MCF 10A (cell line): ENCODE data around the gene FN3K. TPM values are rescaled to one million over a fixed set of nuclear protein-coding genes. Genes with fewer than 3 reads are reported as not detected.

Experiments used
- BruUV-seq: library from RNA; stranded (reverse); fragments of 400-500 nt; replicated peaks from 2 replicates; lab custom pipeline; 2021; lab: Mats Ljungman, UMichigan
- CTCF ChIA-PET: fragments of 300-600 bp; sonication (Branson Sonifier 250); formaldehyde crosslinking; extraction: SDS; loops from one replicate; lab custom pipeline; 2021; ENCODE audit warnings: antibody characterized with exemption, inconsistent platforms; lab: Yijun Ruan, JAX
- POLR2A ChIA-PET: fragments of 300-600, 350-650 bp; sonication (Branson Sonifier 250); formaldehyde crosslinking; extraction: SDS; loops from one replicate; lab custom pipeline; 2020; ENCODE audit warnings: antibody characterized with exemption, inconsistent platforms; lab: Yijun Ruan, JAX
- DNase-seq: peaks from one replicate; pipeline ENCODE4 v3.0.0-alpha.2; 2018; ENCODE audit not compliant: unreplicated experiment
- H3K27ac Mint-ChIP-seq: one replicate; pipeline ENCODE4 v1.8.0; 2022; ENCODE audit warnings: mild to moderate bottlenecking, low read depth, mixed read lengths; ENCODE audit not compliant: unreplicated experiment
- H3K27me3 Mint-ChIP-seq: one replicate; pipeline ENCODE4 v1.8.0; 2022; ENCODE audit warnings: mixed read lengths; ENCODE audit not compliant: insufficient read depth, unreplicated experiment
- H3K36me3 Mint-ChIP-seq: one replicate; pipeline ENCODE4 v1.8.0; 2022; ENCODE audit warnings: mild to moderate bottlenecking, moderate library complexity, mixed read lengths; ENCODE audit not compliant: insufficient read depth, unreplicated experiment
- H3K4me1 Mint-ChIP-seq: one replicate; pipeline ENCODE4 v1.8.0; 2022; ENCODE audit warnings: mixed read lengths; ENCODE audit not compliant: insufficient read depth, unreplicated experiment
- H3K4me3 Mint-ChIP-seq: one replicate; pipeline ENCODE4 v1.8.0; 2022; ENCODE audit warnings: mild to moderate bottlenecking, moderate library complexity, mixed read lengths; ENCODE audit not compliant: unreplicated experiment
- H3K9me3 Mint-ChIP-seq: one replicate; pipeline ENCODE4 v1.8.0; 2022; ENCODE audit warnings: mixed read lengths; ENCODE audit not compliant: unreplicated experiment
- intact Hi-C: fragments of 100-400 bp; cut with micrococcal nuclease; formaldehyde crosslinking; loops from 2 replicates; pipeline ENCODE4 v1.14.1; 2022
- total RNA-seq: library from RNA; stranded (reverse); gene quantifications from 2 replicates; pipeline ENCODE4 v1.2.3, GENCODE V29; 2022
- TF ChIP-seq, protein P1 (sequence below): fragments of 200-600 bp; IDR thresholded peaks from one replicate; pipeline ENCODE4 v1.8.0; 2022; ENCODE audit warnings: antibody characterized with exemption, mild to moderate bottlenecking; ENCODE audit not compliant: unreplicated experiment

Gene FN3K
- total RNA-seq, 1 experiment from 2014 or later: 1.3 TPM

DNA sequence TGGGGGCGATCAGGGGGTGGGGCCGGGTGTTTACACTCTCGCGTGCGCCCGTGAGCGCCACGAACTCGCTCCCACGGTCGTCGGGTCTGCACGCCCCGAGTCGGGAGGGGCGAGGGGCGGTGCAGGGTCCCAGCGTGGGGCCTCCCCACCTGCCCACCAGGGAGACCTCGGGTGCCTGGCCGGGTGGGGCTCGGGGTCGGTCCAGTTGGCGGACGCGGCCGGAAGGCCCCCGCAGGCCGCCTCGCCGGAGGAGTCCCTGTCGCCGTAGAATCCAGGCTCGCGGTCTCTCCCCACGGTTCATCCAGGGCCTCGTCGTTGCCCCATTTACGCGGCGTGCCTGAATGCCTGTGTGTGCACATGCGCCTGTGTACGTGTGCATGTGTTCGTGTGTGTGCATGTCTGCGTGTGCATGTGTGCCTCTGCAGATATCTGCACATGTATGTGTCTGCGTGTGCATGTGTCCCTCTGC lies 36.4 kb upstream of the FN3K start:
- POLR2A ChIA-PET: interaction anchor here (0.7 to 2.5 kb wide), 3 partner anchors 10 to 163 kb away, joined by 4 to 11 read pairs (median 5); partner anchors contain the start of gene FN3KRP
- CTCF ChIA-PET: no interaction called here

GRCh38 chr17:82699551-82699950 lies 35.9 kb upstream of the FN3K start:
- POLR2A ChIA-PET: no interaction called here
- H3K9me3 Mint-ChIP-seq: peaks cover 7% of the 10 kb centered on the region
- peaks cover 8% of the 10 kb centered on the region for H3K36me3 Mint-ChIP-seq
- H3K27ac Mint-ChIP-seq: no peak overlapping the region
- no peaks in the 10 kb centered on the region for H3K27me3 Mint-ChIP-seq
- intact Hi-C loops: loop anchor here (5.0 kb wide), 1 partner anchor 52 kb away; the partner anchor contains the start of gene WDR45B
- no TSS peak for BruUV-seq
- no peak for DNase-seq
- CTCF ChIA-PET: no interaction called here
- TF ChIP-seq, protein P1, sequence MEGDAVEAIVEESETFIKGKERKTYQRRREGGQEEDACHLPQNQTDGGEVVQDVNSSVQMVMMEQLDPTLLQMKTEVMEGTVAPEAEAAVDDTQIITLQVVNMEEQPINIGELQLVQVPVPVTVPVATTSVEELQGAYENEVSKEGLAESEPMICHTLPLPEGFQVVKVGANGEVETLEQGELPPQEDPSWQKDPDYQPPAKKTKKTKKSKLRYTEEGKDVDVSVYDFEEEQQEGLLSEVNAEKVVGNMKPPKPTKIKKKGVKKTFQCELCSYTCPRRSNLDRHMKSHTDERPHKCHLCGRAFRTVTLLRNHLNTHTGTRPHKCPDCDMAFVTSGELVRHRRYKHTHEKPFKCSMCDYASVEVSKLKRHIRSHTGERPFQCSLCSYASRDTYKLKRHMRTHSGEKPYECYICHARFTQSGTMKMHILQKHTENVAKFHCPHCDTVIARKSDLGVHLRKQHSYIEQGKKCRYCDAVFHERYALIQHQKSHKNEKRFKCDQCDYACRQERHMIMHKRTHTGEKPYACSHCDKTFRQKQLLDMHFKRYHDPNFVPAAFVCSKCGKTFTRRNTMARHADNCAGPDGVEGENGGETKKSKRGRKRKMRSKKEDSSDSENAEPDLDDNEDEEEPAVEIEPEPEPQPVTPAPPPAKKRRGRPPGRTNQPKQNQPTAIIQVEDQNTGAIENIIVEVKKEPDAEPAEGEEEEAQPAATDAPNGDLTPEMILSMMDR: no peak
- peak overlapping the region; percentile 76 for H3K4me3 Mint-ChIP-seq
- H3K4me1 Mint-ChIP-seq: no peaks in the 10 kb centered on the region

More for the DNA sequence above, 36.4 kb upstream of the FN3K start:
- Mint-ChIP-seq H3K27me3 (no peaks in the 10 kb centered on the region), H3K36me3 (peaks cover 12% of the 10 kb centered on the region), H3K4me1 (no peaks in the 10 kb centered on the region), H3K27ac (no peak overlapping the region), H3K4me3 (peak overlapping the region; percentile 76), H3K9me3 (peaks cover 9% of the 10 kb centered on the region)
- DNase-seq: no peak
- intact Hi-C loops: loop anchor here (5.0 kb wide), 1 partner anchor 52 kb away; the partner anchor contains the start of gene WDR45B
- TF ChIP-seq, protein P1: no peak
- BruUV-seq: no TSS peak

- Mint-ChIP-seq H3K27me3 (no peaks in the 10 kb centered on the region), H3K36me3 (no peaks in the 10 kb centered on the region), H3K9me3 (no peaks in the 10 kb centered on the region), H3K4me1 (no peaks in the 10 kb centered on the region), H3K4me3 (no peak overlapping the region), H3K27ac (no peak overlapping the region)
- BruUV-seq: no TSS peak
- ChIA-PET CTCF (interaction anchor here (0.6 kb wide), 1 partner anchor 364 kb away, joined by 3 read pairs; no protein-coding TSS in a partner anchor), POLR2A (interaction anchor here (0.6 to 0.7 kb wide), 3 partner anchors 9 to 204 kb away, joined by 3 read pairs; no protein-coding TSS in a partner anchor)
- TF ChIP-seq, protein P1: no peak
- intact Hi-C loops: no loop called here
- DNase-seq: no peak
Observed at GRCh38 chr17:82702231-82702927, 33.0 kb upstream of the FN3K start.

- no peaks in the 10 kb centered on the region for H3K9me3 Mint-ChIP-seq
- ChIA-PET POLR2A (no interaction called here), CTCF (no interaction called here)
- H3K27me3 Mint-ChIP-seq: no peaks in the 10 kb centered on the region
- no TSS peak for BruUV-seq
- H3K27ac Mint-ChIP-seq: no peak overlapping the region
- no peak for DNase-seq
- TF ChIP-seq, protein P1: no peak
- intact Hi-C loops: no loop called here
- H3K4me1 Mint-ChIP-seq: no peaks in the 10 kb centered on the region
- no peaks in the 10 kb centered on the region for H3K36me3 Mint-ChIP-seq
- no peak overlapping the region for H3K4me3 Mint-ChIP-seq
Observed at GRCh38 chr17:82703036-82703745, 32.2 kb upstream of the FN3K start.
